22Rv1 (cell line): ENCODE results near the gene LILRB3.

Experiments
- CTCF ChIP-seq: fragments of 450-650 bp; IDR thresholded peaks from 2 replicates; pipeline ENCODE4 v1.5.1; 2017; ENCODE audit warnings: mild to moderate bottlenecking
- ZFX ChIP-seq: fragments of 450-650 bp; IDR thresholded peaks from 2 replicates; pipeline ENCODE4 v1.6.1; 2017; ENCODE audit warnings: antibody characterized with exemption, borderline replicate concordance

- no peak for TF ChIP-seq CTCF
- TF ChIP-seq ZFX: no peak
Measured at GRCh38 chr19:54211235-54211634, 11.6 kb downstream of the LILRB3 start.
